HG03039 (cell line): ENCODE data around the gene CEL.
A peak's percentile ranks its signal among the peaks of the same experiment; 100 is the strongest.
"Not testable (repeated sequence)": the region's sequence is repeated elsewhere in the genome, so short reads cannot be mapped to it uniquely, and the experiment has no call there.

Experiments
- ATAC-seq: cut with Tn5 transposase; IDR thresholded peaks from one replicate; pipeline ENCODE4 v1.9.1; 2021; ENCODE audit warnings: mild to moderate bottlenecking, moderate library complexity; ENCODE audit not compliant: unreplicated experiment

The CEL gene

GRCh38 chr9:133061764-133062145, at the start of gene CEL:
Gene CEL, plus strand, starts transcription at chr9:133061981. Its CDS starts 22 bp downstream, at chr9:133062003.
- ATAC-seq = not testable (repeated sequence)

DNA sequence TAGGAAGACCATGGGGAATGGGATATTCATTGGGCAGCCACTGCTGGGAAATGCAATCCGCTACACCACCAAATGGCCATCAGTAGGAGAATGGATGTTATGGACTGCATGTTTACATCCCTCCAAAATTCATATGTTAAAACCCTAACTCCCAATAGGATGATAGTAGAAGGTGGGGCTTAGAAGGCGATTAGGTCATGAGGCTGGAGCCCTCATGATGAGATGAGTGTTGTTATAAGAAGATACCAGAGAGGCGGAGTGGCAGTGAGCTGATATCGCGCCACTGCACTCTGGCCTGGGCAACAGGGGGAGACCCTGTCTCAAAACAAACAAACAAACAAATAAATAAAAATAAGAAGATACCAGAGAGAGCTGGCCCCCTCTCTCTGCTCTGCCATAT, 47.1 kb upstream of the CEL start:
- no peak for ATAC-seq

- no peak for ATAC-seq
Observed at GRCh38 chr9:133023117-133023890, 38.5 kb upstream of the CEL start.

DNA sequence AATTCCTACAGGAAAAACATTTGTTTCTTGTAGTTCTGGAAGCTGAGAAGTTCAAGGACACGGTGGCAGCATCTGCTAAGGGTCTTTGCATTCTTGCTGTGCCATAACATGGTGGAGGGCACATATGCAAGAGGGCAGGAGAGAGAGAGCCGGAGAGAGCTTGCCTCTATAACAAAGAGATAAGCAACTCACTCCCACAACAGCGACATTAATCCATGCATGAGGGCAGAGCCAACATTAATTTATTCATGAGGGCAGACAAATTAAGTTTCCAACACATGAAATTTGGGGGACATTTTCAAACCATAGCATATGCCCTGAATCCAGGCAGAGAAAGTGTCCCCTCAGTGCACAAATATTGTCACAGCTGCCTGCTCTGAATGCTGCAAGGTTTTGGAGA, 35.4 kb upstream of the CEL start:
- ATAC-seq = no peak

DNA sequence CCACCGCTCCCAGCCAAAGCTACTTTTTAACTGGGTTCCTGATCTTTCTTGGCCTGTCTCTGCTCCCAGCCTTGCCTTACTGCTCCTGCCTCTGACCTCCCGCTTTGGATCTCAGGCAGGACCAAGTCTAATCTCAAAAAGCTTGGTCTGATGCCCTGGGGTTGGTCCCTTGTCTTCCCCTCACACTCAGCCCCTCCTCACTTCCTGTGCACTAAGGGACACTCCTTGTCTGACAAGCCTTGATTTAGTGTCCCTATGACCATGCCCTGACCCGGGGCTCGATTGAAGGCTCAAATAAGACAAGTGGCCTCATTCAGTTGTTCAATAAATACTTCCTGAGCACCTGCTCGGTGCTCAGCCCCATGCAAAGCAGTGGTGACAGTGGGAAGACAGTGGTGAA, 34.6 kb upstream of the CEL start:
- ATAC-seq = no peak

GRCh38 chr9:133028221-133028620, 33.6 kb upstream of the CEL start:
- no peak for ATAC-seq

- ATAC-seq = no peak
Observed at GRCh38 chr9:133029994-133030316, 31.8 kb upstream of the CEL start.

GRCh38 chr9:133030317-133031129, 31.3 kb upstream of the CEL start, which contains the start of gene GTF3C5:
Gene GTF3C5, plus strand, starts transcription at chr9:133030997. Its CDS starts 15 bp downstream, at chr9:133031012.
- ATAC-seq = peak; percentile 91

DNA sequence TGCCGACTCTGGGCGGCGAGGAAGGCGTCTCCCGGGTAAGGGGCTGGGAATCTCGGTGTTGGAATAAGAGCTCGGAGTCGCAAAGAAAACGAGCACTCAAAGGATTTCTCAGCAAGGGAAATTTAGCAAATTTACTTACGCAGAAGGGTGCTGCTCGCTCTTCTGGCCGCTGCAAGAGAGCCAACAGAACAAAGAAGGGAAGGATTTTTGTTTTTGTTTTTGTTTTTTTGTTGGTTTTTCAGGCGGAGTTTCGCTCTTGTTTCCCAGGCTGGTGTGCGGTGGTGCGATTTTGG, 30.7 kb upstream of the CEL start:
- no peak for ATAC-seq

GRCh38 chr9:133031496-133031911, 30.3 kb upstream of the CEL start:
- ATAC-seq = no peak

- no peak for ATAC-seq
Observed at GRCh38 chr9:133032171-133032570, 29.6 kb upstream of the CEL start.

GRCh38 chr9:133035669-133036068, 26.1 kb upstream of the CEL start:
- ATAC-seq = no peak

DNA sequence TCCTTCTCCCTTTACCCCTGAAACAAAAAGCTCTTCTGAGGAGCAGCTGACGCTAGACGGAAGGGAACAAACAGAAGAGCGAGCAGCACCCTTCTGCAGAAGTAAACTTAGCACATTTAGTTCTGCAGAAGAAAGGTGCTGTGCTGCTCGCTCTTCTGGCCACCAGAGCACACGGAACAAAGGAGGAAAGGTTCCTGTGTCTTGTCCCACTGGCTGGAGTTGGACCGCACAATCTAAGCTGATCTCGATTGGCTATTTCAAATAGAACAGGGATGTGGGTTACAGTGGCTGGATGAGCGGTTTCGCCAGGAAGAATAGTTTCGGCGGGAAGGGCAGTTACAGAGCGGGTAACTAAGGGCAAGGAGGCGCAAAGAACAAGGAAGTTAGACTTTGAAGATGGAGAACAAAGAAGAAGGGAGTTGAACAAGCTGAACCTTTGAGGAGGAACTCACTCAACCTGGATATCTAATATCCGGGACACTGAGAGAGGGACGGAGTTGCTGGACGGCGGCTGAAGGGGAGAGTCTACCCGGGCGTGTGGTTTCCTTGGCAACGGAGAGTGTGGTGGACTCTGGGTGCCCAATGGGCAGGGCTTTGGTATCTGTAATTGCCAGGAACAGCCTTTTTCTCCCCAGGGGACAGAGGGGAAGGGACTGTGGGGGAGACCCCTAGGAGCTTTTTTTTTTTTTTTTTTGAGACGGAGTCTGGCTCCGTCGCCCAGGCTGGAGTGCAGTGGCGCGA, 23.8 kb upstream of the CEL start:
- ATAC-seq = no peak

DNA sequence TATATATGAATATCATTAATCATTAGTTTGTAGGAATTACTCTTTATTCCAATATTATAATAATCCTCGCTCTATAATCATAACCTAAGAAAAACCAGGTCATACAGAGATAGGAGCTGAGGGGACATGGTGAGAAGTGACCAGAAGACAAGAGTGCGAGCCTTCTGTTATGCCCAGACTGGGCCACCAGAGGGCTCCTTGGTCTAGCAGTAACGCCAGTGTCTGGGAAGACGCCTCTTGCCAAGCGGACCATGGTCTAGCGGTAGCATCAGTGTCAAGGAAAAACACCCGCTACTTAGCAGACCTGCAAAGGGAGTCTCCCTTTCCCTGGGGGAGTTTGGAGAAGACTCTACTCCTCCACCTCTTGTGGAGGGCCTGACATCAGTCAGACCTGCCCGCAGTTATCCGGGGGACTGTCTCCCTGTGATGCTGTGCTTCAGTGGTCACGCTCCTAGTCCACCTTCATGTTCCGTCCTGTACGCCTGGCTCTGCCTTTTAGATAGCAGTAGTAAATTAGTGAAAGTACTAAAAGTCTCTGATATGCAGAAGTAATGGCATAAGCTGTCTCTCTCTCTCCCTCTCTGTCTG, 20.8 kb upstream of the CEL start:
- ATAC-seq = not testable (repeated sequence)

DNA sequence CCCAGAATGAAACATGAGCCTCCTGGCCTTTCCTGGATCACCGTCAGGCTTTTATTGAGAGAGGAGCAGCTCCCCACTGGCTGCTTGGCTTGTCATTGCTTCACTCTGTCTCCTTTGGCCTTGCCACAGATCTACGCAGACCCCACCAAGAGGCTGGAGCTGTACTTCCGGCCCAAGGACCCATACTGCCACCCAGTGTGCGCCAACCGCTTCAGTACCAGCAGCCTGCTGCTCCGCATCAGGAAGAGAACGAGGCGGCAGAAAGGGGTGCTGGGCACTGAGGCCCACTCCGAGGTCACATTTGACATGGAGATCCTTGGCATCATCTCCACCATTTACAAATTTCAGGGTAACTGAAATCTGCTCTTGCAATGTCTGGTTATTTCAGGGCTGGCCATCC, 19.8 kb upstream of the CEL start:
- no peak for ATAC-seq

DNA sequence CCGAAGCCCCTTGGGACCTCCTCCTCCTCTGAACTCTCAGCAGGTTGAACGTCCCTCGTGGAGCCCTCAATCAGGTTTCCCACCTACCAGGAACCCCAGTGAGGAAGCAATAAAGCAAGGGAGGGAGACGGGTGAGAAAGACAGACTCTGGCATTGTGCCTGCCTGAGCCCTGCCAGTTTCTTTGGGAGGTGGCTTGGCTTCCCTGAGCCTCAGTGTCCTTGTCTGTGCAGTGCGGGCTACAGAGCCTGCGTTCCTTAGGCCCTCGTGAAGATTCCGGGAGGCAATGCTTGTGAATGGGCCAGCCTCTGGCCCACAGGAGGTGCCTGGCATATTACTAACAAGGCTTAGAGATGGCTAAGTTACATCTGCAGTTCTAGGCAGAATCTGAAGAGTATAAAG, 19.1 kb upstream of the CEL start:
- ATAC-seq = no peak

GRCh38 chr9:133043449-133044035, 18.2 kb upstream of the CEL start:
- ATAC-seq = no peak

DNA sequence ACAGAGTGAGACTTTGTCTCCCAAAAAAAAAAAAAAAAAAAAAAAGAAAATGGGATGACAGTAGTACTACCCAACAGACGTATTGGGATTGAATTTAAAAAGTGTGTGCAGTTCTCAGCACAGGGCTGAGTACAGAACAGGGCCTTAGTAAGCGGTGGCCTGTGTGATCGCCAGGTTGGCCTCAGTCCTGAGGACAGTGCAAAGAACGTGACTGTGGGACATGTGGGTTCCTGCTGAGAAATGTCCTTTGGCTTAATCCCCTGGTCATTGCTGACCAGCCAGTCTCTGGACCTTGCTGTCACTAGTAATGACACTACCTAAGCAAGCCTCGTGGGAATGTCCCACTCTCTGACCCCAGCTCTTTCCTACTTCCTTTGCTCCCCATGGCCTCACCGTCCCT, 17.7 kb upstream of the CEL start:
- ATAC-seq = no peak

DNA sequence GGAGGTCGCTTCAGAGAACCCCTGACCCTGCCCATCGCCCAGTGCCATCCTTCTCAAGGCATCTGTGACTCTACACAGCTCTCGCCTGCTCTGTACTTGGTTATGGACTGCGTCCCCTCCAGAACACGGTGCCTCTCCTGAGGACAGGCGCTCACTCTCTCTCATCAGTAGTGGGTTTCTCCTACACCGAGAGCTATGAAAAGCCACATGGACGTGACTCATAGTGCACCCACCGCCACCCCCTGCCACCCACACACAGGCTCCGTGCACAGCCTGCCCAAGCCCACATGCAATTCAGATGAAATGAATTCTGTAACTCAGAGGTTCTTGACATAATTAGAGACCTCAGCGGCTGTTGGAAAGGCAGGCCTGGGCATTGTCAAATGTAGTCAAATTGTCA, 17.1 kb upstream of the CEL start:
- ATAC-seq = no peak

DNA sequence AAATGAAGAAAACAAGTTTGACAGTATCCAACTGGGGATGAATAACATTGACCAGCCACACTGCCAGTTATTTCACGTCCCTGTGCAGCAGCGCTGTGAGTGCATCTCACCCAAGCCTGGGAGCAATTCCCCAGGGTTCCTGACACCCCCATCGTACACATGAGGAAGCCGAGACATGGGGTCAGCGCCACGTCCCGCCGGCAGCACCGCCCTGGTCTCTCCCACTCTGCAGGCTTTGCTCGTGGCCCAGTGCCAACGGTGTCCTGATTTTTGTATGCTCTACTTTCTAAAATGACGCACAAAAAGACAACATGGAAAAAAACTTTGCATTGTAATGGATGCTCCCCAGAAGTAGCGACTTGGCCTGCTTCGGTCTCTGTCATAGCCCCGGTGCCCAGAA, 16.6 kb upstream of the CEL start:
- no peak for ATAC-seq
